ENCODE data around the gene LHPP. TPM values are rescaled to one million over a fixed set of nuclear protein-coding genes. Genes with fewer than 3 reads are reported as not detected.

LHPP gene
- total RNA-seq, 1 experiment from 2014 or later = 24.7 TPM

DNA sequence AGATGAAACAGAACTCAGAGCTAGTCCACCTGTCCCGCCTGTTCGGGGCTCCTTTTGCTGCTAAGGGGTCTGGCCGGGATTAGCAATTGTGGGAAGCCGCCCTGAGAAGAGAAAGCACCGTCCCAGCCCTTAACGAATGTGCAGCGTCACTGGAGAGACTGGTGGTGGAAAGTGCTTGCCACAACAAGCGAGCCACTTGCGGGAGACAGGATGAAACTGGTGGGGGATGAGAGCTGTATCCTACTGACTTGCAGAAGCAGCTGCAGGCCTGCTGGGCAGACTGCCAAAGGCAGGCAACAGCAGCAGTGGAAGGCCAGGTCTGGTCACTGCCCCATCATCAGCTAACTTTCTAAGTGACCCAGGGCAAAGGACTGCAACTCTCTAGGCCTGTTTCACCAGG is 187.1 kb downstream of the LHPP start:
- POLR2A ChIA-PET (ENCODE audit: unreplicated experiment) = interaction anchor here (0.6 kb wide), 1 partner anchor 21 kb away, joined by 3 read pairs; no protein-coding TSS in a partner anchor
- no peak overlapping the region for H3K4me2 ChIP-seq

DNA sequence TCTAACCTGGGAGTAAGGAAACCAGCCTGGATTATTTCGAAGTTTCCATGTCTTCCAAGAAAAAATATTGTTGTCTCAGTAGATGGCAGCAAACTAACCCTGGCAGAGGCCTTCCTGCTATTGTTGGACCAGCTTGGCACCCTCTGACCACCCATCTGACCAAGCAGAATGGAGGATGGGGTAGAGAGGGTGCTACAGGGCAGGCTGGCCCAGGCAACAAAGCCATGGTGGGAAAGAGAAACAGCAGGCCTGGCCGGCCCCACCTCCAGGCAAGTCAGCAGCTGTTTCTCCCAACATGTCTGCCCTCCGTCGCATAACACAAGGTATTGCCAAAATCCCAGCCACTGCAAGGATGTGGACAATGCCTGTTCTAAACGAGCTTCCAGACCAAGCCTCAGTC is 187.6 kb downstream of the LHPP start:
- DNase-seq = no peak
- Histone ChIP-seq H4K20me1 (ENCODE audit: insufficient read depth) (no peaks in the 10 kb centered on the region), H3F3A (ENCODE audit: insufficient read depth, low read depth) (no peaks in the 10 kb centered on the region), H3K9me2 (ENCODE audit: insufficient read depth) (no peaks in the 10 kb centered on the region), H3K4me3 (no peak overlapping the region), H3K4me1 (replicated peaks; ENCODE audit: insufficient read depth) (peaks cover 16% of the 10 kb centered on the region), H3K27ac (no peak overlapping the region), H3K36me3 (ENCODE audit: low read depth) (no peaks in the 10 kb centered on the region), H2AFZ (no peak overlapping the region), H3K9me3 (ENCODE audit: insufficient read depth, low read depth) (no peaks in the 10 kb centered on the region), H3K4me2 (no peak overlapping the region), H3K27me3 (ENCODE audit: insufficient read depth, low read depth) (no peaks in the 10 kb centered on the region), H3K79me2 (ENCODE audit: low read depth) (no peaks in the 10 kb centered on the region)
- POLR2A ChIA-PET (ENCODE audit: unreplicated experiment) = no interaction called here
- BruUV-seq (replicated peaks) = no TSS peak
- TF ChIP-seq EZH2 (IDR thresholded peaks at IDR 0.05; ENCODE audit: low read depth) = no peak
- TF ChIP-seq, protein P1, sequence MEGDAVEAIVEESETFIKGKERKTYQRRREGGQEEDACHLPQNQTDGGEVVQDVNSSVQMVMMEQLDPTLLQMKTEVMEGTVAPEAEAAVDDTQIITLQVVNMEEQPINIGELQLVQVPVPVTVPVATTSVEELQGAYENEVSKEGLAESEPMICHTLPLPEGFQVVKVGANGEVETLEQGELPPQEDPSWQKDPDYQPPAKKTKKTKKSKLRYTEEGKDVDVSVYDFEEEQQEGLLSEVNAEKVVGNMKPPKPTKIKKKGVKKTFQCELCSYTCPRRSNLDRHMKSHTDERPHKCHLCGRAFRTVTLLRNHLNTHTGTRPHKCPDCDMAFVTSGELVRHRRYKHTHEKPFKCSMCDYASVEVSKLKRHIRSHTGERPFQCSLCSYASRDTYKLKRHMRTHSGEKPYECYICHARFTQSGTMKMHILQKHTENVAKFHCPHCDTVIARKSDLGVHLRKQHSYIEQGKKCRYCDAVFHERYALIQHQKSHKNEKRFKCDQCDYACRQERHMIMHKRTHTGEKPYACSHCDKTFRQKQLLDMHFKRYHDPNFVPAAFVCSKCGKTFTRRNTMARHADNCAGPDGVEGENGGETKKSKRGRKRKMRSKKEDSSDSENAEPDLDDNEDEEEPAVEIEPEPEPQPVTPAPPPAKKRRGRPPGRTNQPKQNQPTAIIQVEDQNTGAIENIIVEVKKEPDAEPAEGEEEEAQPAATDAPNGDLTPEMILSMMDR (conservative IDR thresholded peaks at IDR 0.05) = no peak
- intact Hi-C loops (cut with micrococcal nuclease; ENCODE audit: unreplicated experiment) = loop anchor here (2.0 kb wide), 1 partner anchor 70 kb away; no protein-coding TSS in a partner anchor
- CTCF ChIA-PET = no interaction called here

More for the DNA sequence above, 187.1 kb downstream of the LHPP start:
- no peak overlapping the region for H3K27ac ChIP-seq
- BruUV-seq (replicated peaks) = no TSS peak
- TF ChIP-seq EZH2 (IDR thresholded peaks at IDR 0.05; ENCODE audit: low read depth) = no peak
- TF ChIP-seq, protein P1 (conservative IDR thresholded peaks at IDR 0.05) = no peak
- H4K20me1 ChIP-seq (ENCODE audit: insufficient read depth) = no peaks in the 10 kb centered on the region
- H3K9me2 ChIP-seq (ENCODE audit: insufficient read depth) = no peaks in the 10 kb centered on the region
- no peaks in the 10 kb centered on the region for H3F3A ChIP-seq (ENCODE audit: insufficient read depth, low read depth)
- CTCF ChIA-PET = interaction anchor here (1.1 kb wide), 1 partner anchor 93 kb away, joined by 3 read pairs; no protein-coding TSS in a partner anchor
- no peak overlapping the region for H2AFZ ChIP-seq
- no peak overlapping the region for H3K4me3 ChIP-seq
- H3K27me3 ChIP-seq (ENCODE audit: insufficient read depth, low read depth) = no peaks in the 10 kb centered on the region
- no peaks in the 10 kb centered on the region for H3K36me3 ChIP-seq (ENCODE audit: low read depth)
- H3K79me2 ChIP-seq (ENCODE audit: low read depth) = no peaks in the 10 kb centered on the region
- peaks cover 16% of the 10 kb centered on the region for H3K4me1 ChIP-seq (replicated peaks; ENCODE audit: insufficient read depth)
- no peaks in the 10 kb centered on the region for H3K9me3 ChIP-seq (ENCODE audit: insufficient read depth, low read depth)
- peak in 1 of 2 experiments; percentile 32 for DNase-seq
- intact Hi-C loops (cut with micrococcal nuclease; ENCODE audit: unreplicated experiment) = loop anchor here (2.0 kb wide), 1 partner anchor 70 kb away; no protein-coding TSS in a partner anchor

DNA sequence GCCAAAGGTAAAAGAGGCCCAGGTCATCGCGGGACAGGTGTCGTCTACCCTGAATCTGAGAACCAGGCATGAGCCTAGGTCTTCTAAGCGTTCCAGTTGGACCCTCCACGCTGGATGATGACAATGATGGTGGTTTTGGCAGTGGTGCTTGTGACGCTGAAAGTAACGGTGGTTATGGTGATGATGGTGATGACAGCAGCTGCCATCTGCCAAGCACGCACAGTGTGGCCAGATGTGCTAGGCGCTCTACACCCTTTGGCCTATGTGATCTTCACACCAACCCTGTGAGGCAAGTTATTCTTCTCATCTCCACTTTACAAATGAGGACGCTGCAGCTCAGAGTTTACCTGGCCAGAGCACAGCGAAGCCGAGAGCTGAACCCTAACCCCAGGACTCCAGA is 188.6 kb downstream of the LHPP start:
- no peak for DNase-seq
- no peak overlapping the region for H3K27ac ChIP-seq
- no peak for TF ChIP-seq EZH2 (IDR thresholded peaks at IDR 0.05; ENCODE audit: low read depth)
- TF ChIP-seq, protein P1 (conservative IDR thresholded peaks at IDR 0.05) = no peak
- H3K4me2 ChIP-seq = no peak overlapping the region
- H2AFZ ChIP-seq = no peak overlapping the region
- no peaks in the 10 kb centered on the region for H3K27me3 ChIP-seq (ENCODE audit: insufficient read depth, low read depth)
- no peaks in the 10 kb centered on the region for H3K36me3 ChIP-seq (ENCODE audit: low read depth)
- H3K4me1 ChIP-seq (replicated peaks; ENCODE audit: insufficient read depth) = peaks cover 16% of the 10 kb centered on the region
- BruUV-seq (replicated peaks) = no TSS peak
- CTCF ChIA-PET = no interaction called here
- H3K4me3 ChIP-seq = no peak overlapping the region
- POLR2A ChIA-PET (ENCODE audit: unreplicated experiment) = no interaction called here
- H3F3A ChIP-seq (ENCODE audit: insufficient read depth, low read depth) = no peaks in the 10 kb centered on the region
- H3K9me2 ChIP-seq (ENCODE audit: insufficient read depth) = no peaks in the 10 kb centered on the region
- no peaks in the 10 kb centered on the region for H3K9me3 ChIP-seq (ENCODE audit: insufficient read depth, low read depth)
- no peaks in the 10 kb centered on the region for H3K79me2 ChIP-seq (ENCODE audit: low read depth)
- H4K20me1 ChIP-seq (ENCODE audit: insufficient read depth) = no peaks in the 10 kb centered on the region
- intact Hi-C loops (cut with micrococcal nuclease; ENCODE audit: unreplicated experiment) = no loop called here
